DMS153 treated with DMSO at 0.1 percent for 48 hours (cell line): ENCODE data around the gene PRDM2.

Experiments used
- DNase-seq: peaks from one replicate; lab custom pipeline; 2025; ENCODE audit not compliant: unreplicated experiment; lab: John Stamatoyannopoulos, UW

Gene PRDM2

GRCh38 chr1:13786541-13786940 lies 86.6 kb downstream of the PRDM2 start:
- no peak for DNase-seq

- no peak for DNase-seq
These were observed 88.8 kb downstream of the PRDM2 start for GRCh38 chr1:13788795-13789194.

- DNase-seq, result no peak
These were observed 90.5 kb downstream of the PRDM2 start for GRCh38 chr1:13790290-13791030.

GRCh38 chr1:13792419-13792818 lies 92.4 kb downstream of the PRDM2 start:
- DNase-seq, result no peak

GRCh38 chr1:13793088-13793730 lies 93.2 kb downstream of the PRDM2 start:
- no peak for DNase-seq

GRCh38 chr1:13794231-13795187 lies 94.5 kb downstream of the PRDM2 start:
- DNase-seq, result no peak

- DNase-seq, result no peak
These were observed 97.4 kb downstream of the PRDM2 start for GRCh38 chr1:13797397-13797796.

GRCh38 chr1:13798120-13798519 lies 98.1 kb downstream of the PRDM2 start:
- no peak for DNase-seq

- no peak for DNase-seq
These were observed 99.7 kb downstream of the PRDM2 start for GRCh38 chr1:13799502-13800283.

- DNase-seq, result no peak
These were observed 101.2 kb downstream of the PRDM2 start for GRCh38 chr1:13801232-13801631.

- DNase-seq, result no peak
These were observed 101.9 kb downstream of the PRDM2 start for GRCh38 chr1:13801655-13802486.

- no peak for DNase-seq
These were observed 103.0 kb downstream of the PRDM2 start for GRCh38 chr1:13802782-13803545.

GRCh38 chr1:13803546-13804239 lies 103.7 kb downstream of the PRDM2 start:
- DNase-seq, result no peak

- no peak for DNase-seq
These were observed 104.2 kb downstream of the PRDM2 start for GRCh38 chr1:13804240-13804633.

GRCh38 chr1:13805431-13805830 lies 105.4 kb downstream of the PRDM2 start:
- DNase-seq, result no peak

GRCh38 chr1:13806108-13806507 lies 106.1 kb downstream of the PRDM2 start:
- no peak for DNase-seq

GRCh38 chr1:13807209-13807608 lies 107.2 kb downstream of the PRDM2 start:
- no peak for DNase-seq

GRCh38 chr1:13808729-13809131 lies 108.7 kb downstream of the PRDM2 start:
- no peak for DNase-seq
